K562 (cell line): ENCODE measurements around the gene P2RY8. TPM values are rescaled to one million over a fixed set of nuclear protein-coding genes. Genes with fewer than 3 reads are reported as not detected.

Experiments used
- ARID1B ChIP-seq: fragments of 450-650 bp; IDR thresholded peaks from 2 replicates; pipeline ENCODE4 v1.6.1; 2016; ENCODE audit warnings: antibody characterized with exemption, mild to moderate bottlenecking, inconsistent platforms
- ARID4B ChIP-seq: sonication (generic); formaldehyde crosslinking; IDR thresholded peaks from 2 replicates; pipeline ENCODE4 v1.8.0; 2022; ENCODE audit warnings: mild to moderate bottlenecking, missing genetic modification reagents
- EP400 ChIP-seq: fragments of 450-650 bp; IDR thresholded peaks from 2 replicates; pipeline ENCODE4 v1.6.1; 2017; ENCODE audit warnings: antibody characterized with exemption, mild to moderate bottlenecking, moderate library complexity
- ETV6 ChIP-seq, 3 experiments: fragments of 150-350 bp in 1 of 3; sonication (generic) in 1 of 3; formaldehyde crosslinking in 1 of 3; IDR thresholded peaks; 2 replicates each; pipeline versions ENCODE4 v1.6.1 to v1.8.0; 2014 to 2022; ENCODE audit warnings: borderline replicate concordance in 2 of 3, low read depth in 2 of 3, antibody characterized with exemption in 1 of 3, low read length in 1 of 3, mild to moderate bottlenecking in 1 of 3, missing genetic modification reagents in 1 of 3
- ID3 ChIP-seq, 2 experiments: fragments of 250-450 bp in 1 of 2; fragments of 450-650 bp in 1 of 2; sonication (Bioruptor Pico) in 1 of 2; IDR thresholded peaks; 2 replicates each; pipeline versions ENCODE4 v1.6.1 to v1.8.0; 2016 to 2021; ENCODE audit warnings: mild to moderate bottlenecking in 2 of 2, moderate library complexity in 2 of 2, missing compliant biosample characterization in 1 of 2, missing genetic modification characterization in 1 of 2
- KLF16 ChIP-seq: IDR thresholded peaks from 2 replicates; pipeline ENCODE4 v1.6.1; 2016; ENCODE audit warnings: antibody characterized with exemption
- MTA3 ChIP-seq: fragments of 450-650 bp; formaldehyde crosslinking; IDR thresholded peaks from 2 replicates; pipeline ENCODE4 v1.6.1; 2017; ENCODE audit warnings: mild to moderate bottlenecking, borderline replicate concordance
- NBN ChIP-seq: fragments of 450-650 bp; IDR thresholded peaks from 2 replicates; pipeline ENCODE4 v1.6.1; 2016; ENCODE audit warnings: low read depth, mild to moderate bottlenecking
- RNF219 ChIP-seq: fragments of 250-450 bp; sonication (Bioruptor Pico); IDR thresholded peaks from 2 replicates; pipeline ENCODE4 v1.5.0; 2022; ENCODE audit warnings: mild to moderate bottlenecking
- SRSF7 ChIP-seq: fragments of 200-400 bp; formaldehyde crosslinking; optimal IDR thresholded peaks from 2 replicates; pipeline ENCODE3; 2017; ENCODE audit warnings: mild to moderate bottlenecking, low read depth, low read length
- TEAD4 ChIP-seq, 2 experiments: sonication (generic) in 1 of 2; formaldehyde crosslinking in 1 of 2; IDR thresholded peaks; 2 replicates each; pipeline versions ENCODE4 v1.6.1 to v1.8.0; 2012 to 2022; ENCODE audit warnings: borderline replicate concordance in 1 of 2, inconsistent platforms in 1 of 2, low read length in 1 of 2, mild to moderate bottlenecking in 1 of 2, missing genetic modification reagents in 1 of 2
- TFAP4 ChIP-seq: sonication (generic); formaldehyde crosslinking; IDR thresholded peaks from 2 replicates; pipeline ENCODE4 v1.8.0; 2022; ENCODE audit warnings: missing genetic modification reagents, mild to moderate bottlenecking, moderate library complexity, borderline replicate concordance
- TRIM24 ChIP-seq, 2 experiments: fragments of 450-650 bp; IDR thresholded peaks; 2 replicates each; pipeline ENCODE4 v1.6.1; 2016
- ZNF134 ChIP-seq: fragments of 250-450 bp; sonication (Bioruptor Pico); conservative IDR thresholded peaks from 2 replicates; pipeline ENCODE4 v1.4.0; 2020
- ZNF449 ChIP-seq: fragments of 250-450 bp; sonication (Bioruptor Pico); IDR thresholded peaks from 2 replicates; pipeline ENCODE4 v1.8.0; 2022; ENCODE audit warnings: moderate library complexity, mild to moderate bottlenecking, inconsistent platforms
- polyA plus RNA-seq, 8 experiments: library from polyadenylated mRNA; depleted of rRNA in 4 of 8; stranded (reverse) in 5 of 8; unstranded in 3 of 8; fragments of >200 nt; fragmentation: Nextera tagmentation in 2 of 8; fragmentation: Illumina TruSeq in 1 of 8; extraction: Ambion mirVana in 2 of 8; extraction: Trizol in 1 of 8; gene quantifications; 2 replicates each; pipeline versions ENCODE4 v1.2.1 to v1.2.3, GENCODE V29; 2011 to 2014; ENCODE audit warnings: inconsistent platforms in 1 of 8, missing spikeins in 1 of 8
- total RNA-seq, 7 experiments: library from RNA; depleted of rRNA in 6 of 7; stranded (reverse); fragments of >200 nt in 6 of 7; fragmentation: Illumina TruSeq in 2 of 7; extraction: Trizol in 2 of 7; gene quantifications; 2 replicates each; pipeline versions ENCODE4 v1.2.1 to v1.2.3, GENCODE V29; 2011 to 2021; ENCODE audit warnings: low replicate concordance in 1 of 7

Gene P2RY8
- total and polyA plus RNA-seq, 9 of the 15 experiments (the other 6 are each of a cell fraction or from before 2014, with no cell fraction given): 0.04 to 0.69 (median 0.08) TPM; not detected in 3

- TF ChIP-seq ARID4B (CRISPR knock-in tag) (no peak), SRSF7 (no peak), TRIM24 (IDR thresholded peaks at IDR 0.05) (peak in 1 of 2 experiments; percentile 75; a peak in 3 of 4 replicates), MTA3 (peak; percentile 44; the same call in 1 of the 2 replicates), TEAD4 (IDR thresholded peaks at IDR 0.05; ENCODE audit: low read length) (peak; percentile 45; the same call in 1 of the 2 replicates), TEAD4 (CRISPR knock-in tag; IDR thresholded peaks at IDR 0.05; ENCODE audit: borderline replicate concordance) (no peak), ETV6 (IDR thresholded peaks at IDR 0.05; ENCODE audit: borderline replicate concordance in 1 of 2, low read depth in 2 of 2, low read length in 1 of 2) (peak in 1 of 2 experiments; percentile 85; a peak in 2 of 4 replicates), ETV6 (CRISPR knock-in tag; IDR thresholded peaks at IDR 0.05; ENCODE audit: borderline replicate concordance) (no peak), KLF16 (no peak), ID3 (CRISPR knock-in tag; IDR thresholded peaks at IDR 0.05) (no peak), ID3 (tag; IDR thresholded peaks at IDR 0.05) (0 out of 2 replicates have a peak, but pooled peaks have one; percentile 10), ARID1B (peak; percentile 58), RNF219 (no peak), TFAP4 (CRISPR knock-in tag) (peak; percentile 36; the same call in 1 of the 2 replicates), ZNF134 (CRISPR knock-in tag) (no peak), NBN (peak; percentile 45; the same call in 1 of the 2 replicates), ZNF449 (CRISPR knock-in tag) (no peak), EP400 (peak; percentile 79)
These were observed 55.1 kb downstream of the P2RY8 start (continued) for GRCh38 chrX:1481636-1482529.
